H1 (cell line): Measurements from ENCODE around the gene GSTA3. TPM values are rescaled to one million over a fixed set of nuclear protein-coding genes. Genes with fewer than 3 reads are reported as not detected.

Experiments used
- ATF2 ChIP-seq: IDR thresholded peaks from 2 replicates; pipeline ENCODE4 v1.6.1; 2012; ENCODE audit warnings: low read length, inconsistent platforms
- CHD1 ChIP-seq: IDR thresholded peaks from 2 replicates; pipeline ENCODE4 v1.6.1; 2012; ENCODE audit warnings: low read depth, low read length, improper control_type of control experiment
- POLR2A ChIP-seq, 2 experiments: IDR thresholded peaks; 1 replicate in 1 of 2; 2 replicates in 1 of 2; pipeline ENCODE4 v1.6.1; 2011; ENCODE audit warnings: low read depth in 2 of 2, low read length in 2 of 2, mild to moderate bottlenecking in 2 of 2; ENCODE audit errors: control extremely low read depth in 1 of 2
- SAP30 ChIP-seq: fragments of 300-600 bp; sonication (generic); IDR thresholded peaks from 2 replicates; pipeline ENCODE4 v1.7.1; 2012; ENCODE audit warnings: low read length, moderate library complexity, mild to moderate bottlenecking, inconsistent platforms; ENCODE audit not compliant: insufficient read depth, insufficient replicate concordance
- SIRT6 ChIP-seq: IDR thresholded peaks from one replicate; pipeline ENCODE4 v1.7.1; 2012; ENCODE audit warnings: low read length, inconsistent platforms
- SP2 ChIP-seq: IDR thresholded peaks from 2 replicates; pipeline ENCODE4 v1.6.1; 2012; ENCODE audit warnings: mild to moderate bottlenecking, low read length, inconsistent platforms
- TAF7 ChIP-seq: optimal IDR thresholded peaks from 2 replicates; pipeline ENCODE3; 2011; ENCODE audit warnings: low read depth, mild to moderate bottlenecking, inconsistent platforms, low read length, moderate library complexity, borderline replicate concordance
- TCF12 ChIP-seq: IDR thresholded peaks from 2 replicates; pipeline ENCODE4 v1.6.1; 2011; ENCODE audit warnings: low read depth, mild to moderate bottlenecking, low read length
- polyA plus RNA-seq, 7 experiments: library from polyadenylated mRNA; depleted of rRNA in 3 of 7; stranded (reverse) in 5 of 7; unstranded in 2 of 7; fragments of >200 nt in 5 of 7; fragments of 200-250 nt in 2 of 7; gene quantifications; 1 replicate in 5 of 7; 2 replicates in 1 of 7; 4 replicates in 1 of 7; pipeline versions ENCODE4 v1.2.1 to v1.2.3, GENCODE V29; 2011 to 2013; ENCODE audit warnings: missing spikeins in 2 of 7, mixed read lengths in 2 of 7
- total RNA-seq: library from RNA; stranded (reverse); fragmentation: NEBNext Ultra II Directional; extraction: Animal tissue kit (Norgen Biotek cat#: 25700); gene quantifications from 2 replicates; pipeline ENCODE4 v1.2.1, GENCODE V29; 2021

The GSTA3 gene
- total and polyA plus RNA-seq, 2 of the 8 experiments (the other 6 are each of a cell fraction or from before 2014, with no cell fraction given) = not detected

DNA sequence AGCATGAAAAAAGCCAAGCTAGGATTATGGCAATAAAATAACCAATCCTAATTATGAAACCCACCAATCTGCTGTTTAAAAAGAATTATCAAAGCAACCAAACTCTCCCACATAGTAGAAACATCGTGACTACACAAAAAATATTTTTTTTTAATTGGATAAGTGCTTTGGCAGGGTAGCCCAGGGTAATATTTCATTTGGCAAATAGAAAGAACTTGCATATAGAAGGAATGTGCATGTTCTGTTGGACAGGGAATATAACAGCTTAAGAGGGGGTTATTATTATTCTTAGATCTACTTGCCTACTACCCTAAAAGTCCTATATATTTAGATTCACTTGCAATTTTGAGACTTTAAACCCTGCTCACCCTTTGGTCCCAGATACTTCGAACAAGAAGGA, 972 bp downstream of the GSTA3 start (continued):
- TF ChIP-seq ATF2 (no peak), SAP30 (no peak), TAF7 (no peak), POLR2A (IDR thresholded peaks at IDR 0.05; ENCODE audit: control extremely low read depth in 1 of 2, low read depth in 2 of 2, low read length in 2 of 2) (no peak), SP2 (no peak), TCF12 (no peak), SIRT6 (no peak), CHD1 (no peak)
